Sigmoid colon (tissue), 4 donors: ENCODE results near the gene ENTPD1.

Experiments
- EP300 ChIP-seq, 4 donors: sonication (generic); formaldehyde crosslinking; IDR thresholded peaks; one replicate each; pipeline ENCODE4 v1.6.1; 2017; ENCODE audit warnings: antibody characterized with exemption in 4 of 4
- POLR2A ChIP-seq, 2 donors: fragments of 450-650 bp; IDR thresholded peaks; one replicate each; pipeline ENCODE4 v1.6.1; 2016; ENCODE audit warnings: antibody characterized with exemption in 2 of 2, mild to moderate bottlenecking in 2 of 2, moderate library complexity in 2 of 2
- POLR2AphosphoS5 ChIP-seq, 4 donors: sonication (generic); formaldehyde crosslinking; IDR thresholded peaks; one replicate each; pipeline ENCODE4 v1.6.1; 2017; ENCODE audit warnings: antibody characterized with exemption in 4 of 4
- TF ChIP-seq, protein P1 (sequence below), 4 experiments: fragments of 450-650 bp in 3 of 4; fragments of 200-600 bp in 1 of 4; IDR thresholded peaks; one replicate each; pipeline ENCODE4 v1.5.1; 2016 to 2019; ENCODE audit warnings: antibody characterized with exemption in 4 of 4, mild to moderate bottlenecking in 3 of 4, moderate library complexity in 2 of 4

DNA sequence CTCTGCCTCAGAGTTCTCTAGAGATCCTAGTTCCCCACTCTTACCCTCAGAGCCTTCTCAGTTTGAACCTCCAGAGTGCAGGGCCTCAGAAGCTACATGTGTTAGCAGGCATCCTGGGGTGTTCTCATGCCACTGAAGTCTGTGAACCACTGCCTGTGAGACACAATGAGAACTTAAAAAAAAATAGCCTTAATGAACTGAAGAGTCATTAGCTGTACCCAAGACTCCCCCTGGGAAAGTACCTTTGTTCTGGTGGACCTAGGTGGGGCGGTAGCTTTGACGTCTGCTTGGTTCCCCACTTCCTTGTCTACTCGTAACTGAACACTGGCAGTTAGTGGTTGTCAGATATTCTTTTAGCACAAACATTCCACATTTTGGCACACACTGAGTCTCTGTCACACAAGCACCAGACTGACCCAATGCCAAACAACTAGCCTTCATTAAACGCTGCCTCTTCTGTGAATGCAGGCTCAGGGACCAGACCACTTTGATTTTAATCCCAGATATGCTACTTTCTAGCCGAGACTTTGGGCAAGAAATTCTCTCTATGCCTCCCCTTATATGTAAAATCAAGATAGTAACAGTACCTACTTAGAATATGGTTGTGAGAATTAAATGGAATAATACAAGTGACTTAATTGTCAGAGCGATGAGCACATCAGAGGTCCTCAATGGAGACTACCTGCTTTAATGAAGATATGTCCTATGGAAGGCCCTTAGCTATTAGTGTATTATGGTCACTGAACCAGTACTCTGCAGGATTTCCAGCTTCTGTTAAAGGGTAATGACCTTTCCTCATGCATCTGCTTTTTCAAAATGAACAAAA, 76.5 kb downstream of the ENTPD1 start:
- TF ChIP-seq, protein P1, sequence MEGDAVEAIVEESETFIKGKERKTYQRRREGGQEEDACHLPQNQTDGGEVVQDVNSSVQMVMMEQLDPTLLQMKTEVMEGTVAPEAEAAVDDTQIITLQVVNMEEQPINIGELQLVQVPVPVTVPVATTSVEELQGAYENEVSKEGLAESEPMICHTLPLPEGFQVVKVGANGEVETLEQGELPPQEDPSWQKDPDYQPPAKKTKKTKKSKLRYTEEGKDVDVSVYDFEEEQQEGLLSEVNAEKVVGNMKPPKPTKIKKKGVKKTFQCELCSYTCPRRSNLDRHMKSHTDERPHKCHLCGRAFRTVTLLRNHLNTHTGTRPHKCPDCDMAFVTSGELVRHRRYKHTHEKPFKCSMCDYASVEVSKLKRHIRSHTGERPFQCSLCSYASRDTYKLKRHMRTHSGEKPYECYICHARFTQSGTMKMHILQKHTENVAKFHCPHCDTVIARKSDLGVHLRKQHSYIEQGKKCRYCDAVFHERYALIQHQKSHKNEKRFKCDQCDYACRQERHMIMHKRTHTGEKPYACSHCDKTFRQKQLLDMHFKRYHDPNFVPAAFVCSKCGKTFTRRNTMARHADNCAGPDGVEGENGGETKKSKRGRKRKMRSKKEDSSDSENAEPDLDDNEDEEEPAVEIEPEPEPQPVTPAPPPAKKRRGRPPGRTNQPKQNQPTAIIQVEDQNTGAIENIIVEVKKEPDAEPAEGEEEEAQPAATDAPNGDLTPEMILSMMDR (IDR thresholded peaks at IDR 0.05): no peak
- TF ChIP-seq POLR2AphosphoS5 (IDR thresholded peaks at IDR 0.05): no peak
- TF ChIP-seq EP300 (IDR thresholded peaks at IDR 0.05): no peak
- no peak for TF ChIP-seq POLR2A (IDR thresholded peaks at IDR 0.05)
